Keratinocyte (primary cell): ENCODE results near the gene NDUFB6. TPM values are rescaled to one million over a fixed set of nuclear protein-coding genes. Genes with fewer than 3 reads are reported as not detected.
A peak's percentile ranks its signal among the peaks of the same experiment; 100 is the strongest.

Source experiments
- DNase-seq: peaks from one replicate; pipeline ENCODE4 v3.0.0-alpha.2; 2011; ENCODE audit warnings: low read depth, missing footprints, low spot score
- FAIRE-seq: peaks from 2 replicates; lab custom pipeline; 2011; peaks lifted over from hg19 to GRCh38; lab: Jason Lieb, UNC
- H2AFZ ChIP-seq: 2 replicates; pipeline ENCODE4 v1.6.0; 2012; ENCODE audit warnings: low read length, control low read depth, inconsistent platforms; ENCODE audit not compliant: control insufficient read depth
- H3K27ac ChIP-seq: 2 replicates; pipeline ENCODE4 v1.5.1; 2011; ENCODE audit warnings: low read length; ENCODE audit not compliant: control insufficient read depth, insufficient read depth
- H3K27me3 ChIP-seq: 3 replicates; pipeline ENCODE4 v1.6.0; 2011; ENCODE audit warnings: low read length; ENCODE audit not compliant: control insufficient read depth, insufficient read depth; ENCODE audit errors: extremely low read depth
- H3K36me3 ChIP-seq, 2 experiments: 2 replicates in 1 of 2; 3 replicates in 1 of 2; pipeline ENCODE4 v1.5.1; 2011; ENCODE audit warnings: low read length in 2 of 2, mild to moderate bottlenecking in 1 of 2; ENCODE audit not compliant: control insufficient read depth in 2 of 2, insufficient read depth in 2 of 2; ENCODE audit errors: extremely low read depth in 1 of 2
- H3K4me1 ChIP-seq: 3 replicates; pipeline ENCODE4 v1.5.1; 2011; ENCODE audit warnings: low read length; ENCODE audit not compliant: control insufficient read depth, insufficient read depth; ENCODE audit errors: extremely low read depth
- H3K4me2 ChIP-seq: 3 replicates; pipeline ENCODE4 v1.6.0; 2011; ENCODE audit warnings: low read depth, low read length; ENCODE audit not compliant: control insufficient read depth, insufficient read depth; ENCODE audit errors: extremely low read depth
- H3K4me3 ChIP-seq, 3 experiments: fragments of 200-600 bp in 1 of 3; sonication (generic) in 1 of 3; 2 replicates in 2 of 3; 3 replicates in 1 of 3; pipeline ENCODE4 v1.5.1; 2011 to 2016; ENCODE audit warnings: low read length in 3 of 3, mild to moderate bottlenecking in 3 of 3, control low read depth in 2 of 3, inconsistent platforms in 1 of 3, low read depth in 1 of 3, mixed read lengths in 1 of 3, mixed run types in 1 of 3, moderate library complexity in 1 of 3; ENCODE audit not compliant: control insufficient read depth in 2 of 3, insufficient read depth in 2 of 3; ENCODE audit errors: extremely low read depth in 1 of 3
- H3K79me2 ChIP-seq: 2 replicates; pipeline ENCODE4 v1.6.0; 2012; ENCODE audit warnings: low read length; ENCODE audit not compliant: control insufficient read depth, insufficient read depth
- H3K9ac ChIP-seq: 3 replicates; pipeline ENCODE4 v1.6.0; 2011; ENCODE audit warnings: low read length; ENCODE audit not compliant: control insufficient read depth, insufficient read depth; ENCODE audit errors: extremely low read depth
- H3K9me1 ChIP-seq: 3 replicates; pipeline ENCODE4 v1.6.0; 2011; ENCODE audit warnings: low read length; ENCODE audit not compliant: control insufficient read depth, insufficient read depth; ENCODE audit errors: extremely low read depth
- H3K9me3 ChIP-seq: 2 replicates; pipeline ENCODE4 v1.5.1; 2012; ENCODE audit warnings: low read depth, low read length; ENCODE audit not compliant: control insufficient read depth
- H4K20me1 ChIP-seq: 3 replicates; pipeline ENCODE4 v1.6.0; 2011; ENCODE audit warnings: low read length; ENCODE audit not compliant: control insufficient read depth, insufficient read depth; ENCODE audit errors: extremely low read depth
- EZH2 ChIP-seq: IDR thresholded peaks from one replicate; pipeline ENCODE4 v1.6.1; 2012; ENCODE audit warnings: inconsistent platforms, mild to moderate bottlenecking, low read length, moderate library complexity
- dilution Hi-C: fragments of 300-500 bp; cut with MboI; formaldehyde crosslinking; loops from one replicate; pipeline ENCODE4 v1.7.0; 2020; ENCODE audit warnings: low sequenced_read_pairs; ENCODE audit not compliant: extremely low pct_ligation_motif_present
- polyA plus RNA-seq, 5 experiments: library from polyadenylated mRNA; depleted of rRNA in 3 of 5; stranded (reverse) in 3 of 5; stranded (forward) in 1 of 5; unstranded in 1 of 5; fragments of >200 nt; gene quantifications; 1 replicate in 1 of 5; 2 replicates in 3 of 5; 3 replicates in 1 of 5; pipeline versions ENCODE4 v1.2.1 to v1.2.3, GENCODE V29; 2011 to 2012; ENCODE audit warnings: missing spikeins in 2 of 5, low read depth in 1 of 5, low replicate concordance in 1 of 5
- TF ChIP-seq, protein P1 (sequence below), 3 experiments: IDR thresholded peaks in 1 of 3; conservative IDR thresholded peaks in 1 of 3; optimal IDR thresholded peaks in 1 of 3; 2 replicates in 2 of 3; 3 replicates in 1 of 3; pipeline versions ENCODE3 to v1.5.1; 2011; ENCODE audit warnings: low read length in 3 of 3, mild to moderate bottlenecking in 3 of 3, moderate library complexity in 2 of 3, control low read depth in 1 of 3, inconsistent platforms in 1 of 3; ENCODE audit not compliant: insufficient read depth in 2 of 3; ENCODE audit errors: extremely low read depth in 1 of 3

NDUFB6 gene
- polyA plus RNA-seq, 1 donor (not counting 4 experiments of a cell fraction or from before 2014, with no cell fraction given) = 67.0 TPM

DNA sequence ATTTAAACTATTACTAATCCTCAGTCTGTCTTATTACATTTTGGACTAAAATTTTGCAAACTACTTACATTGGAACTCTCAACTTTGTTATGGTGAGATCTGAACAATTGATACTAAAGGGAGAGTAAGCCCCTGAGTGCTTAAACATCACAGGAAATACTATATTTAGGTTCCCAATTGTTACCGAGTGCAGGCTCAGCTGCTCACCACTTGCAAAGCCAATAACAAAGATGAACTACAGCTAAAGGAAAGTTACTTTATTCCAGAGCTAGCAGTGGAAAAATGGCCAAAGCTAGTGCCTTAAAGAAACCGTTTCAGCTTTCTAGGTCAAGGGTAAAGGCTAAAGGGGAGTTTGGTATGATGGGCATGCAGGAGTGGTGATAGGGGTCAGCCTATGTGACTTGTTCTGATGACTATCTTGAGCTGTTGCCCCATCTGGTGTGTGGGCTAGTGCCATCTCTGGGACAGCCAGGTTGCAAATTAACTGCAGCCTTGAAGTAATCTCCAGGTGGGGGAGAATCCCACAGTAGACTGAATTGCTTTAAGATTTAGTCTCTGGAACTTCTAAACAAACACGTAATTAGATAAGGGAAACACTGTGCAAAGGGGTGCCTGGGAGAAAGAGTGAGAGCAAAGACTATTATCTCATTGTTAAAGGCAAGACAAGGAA, 7.8 kb upstream of the NDUFB6 start:
- Histone ChIP-seq H3K9me3 (no peaks in the 10 kb centered on the region), H3K4me2 (no peak overlapping the region), H3K27me3 (peaks cover 3% of the 10 kb centered on the region), H3K27ac (no peak overlapping the region), H3K9ac (no peak overlapping the region), H3K36me3 (no peaks in the 10 kb centered on the region), H3K4me3 (no peak overlapping the region), H3K4me1 (no peaks in the 10 kb centered on the region), H4K20me1 (no peaks in the 10 kb centered on the region), H3K79me2 (no peaks in the 10 kb centered on the region), H2AFZ (no peak overlapping the region), H3K9me1 (no peaks in the 10 kb centered on the region)
- FAIRE-seq (no peak), DNase-seq (no peak)
- dilution Hi-C loops = no loop called here
- no peak for TF ChIP-seq EZH2
- TF ChIP-seq, protein P1, sequence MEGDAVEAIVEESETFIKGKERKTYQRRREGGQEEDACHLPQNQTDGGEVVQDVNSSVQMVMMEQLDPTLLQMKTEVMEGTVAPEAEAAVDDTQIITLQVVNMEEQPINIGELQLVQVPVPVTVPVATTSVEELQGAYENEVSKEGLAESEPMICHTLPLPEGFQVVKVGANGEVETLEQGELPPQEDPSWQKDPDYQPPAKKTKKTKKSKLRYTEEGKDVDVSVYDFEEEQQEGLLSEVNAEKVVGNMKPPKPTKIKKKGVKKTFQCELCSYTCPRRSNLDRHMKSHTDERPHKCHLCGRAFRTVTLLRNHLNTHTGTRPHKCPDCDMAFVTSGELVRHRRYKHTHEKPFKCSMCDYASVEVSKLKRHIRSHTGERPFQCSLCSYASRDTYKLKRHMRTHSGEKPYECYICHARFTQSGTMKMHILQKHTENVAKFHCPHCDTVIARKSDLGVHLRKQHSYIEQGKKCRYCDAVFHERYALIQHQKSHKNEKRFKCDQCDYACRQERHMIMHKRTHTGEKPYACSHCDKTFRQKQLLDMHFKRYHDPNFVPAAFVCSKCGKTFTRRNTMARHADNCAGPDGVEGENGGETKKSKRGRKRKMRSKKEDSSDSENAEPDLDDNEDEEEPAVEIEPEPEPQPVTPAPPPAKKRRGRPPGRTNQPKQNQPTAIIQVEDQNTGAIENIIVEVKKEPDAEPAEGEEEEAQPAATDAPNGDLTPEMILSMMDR (optimal IDR thresholded peaks at IDR 0.05 in 1 of 3, IDR thresholded peaks at IDR 0.05 in 1 of 3, conservative IDR thresholded peaks at IDR 0.05 in 1 of 3; ENCODE audit: extremely low read depth in 1 of 3, insufficient read depth in 2 of 3, low read length in 3 of 3) = no peak

DNA sequence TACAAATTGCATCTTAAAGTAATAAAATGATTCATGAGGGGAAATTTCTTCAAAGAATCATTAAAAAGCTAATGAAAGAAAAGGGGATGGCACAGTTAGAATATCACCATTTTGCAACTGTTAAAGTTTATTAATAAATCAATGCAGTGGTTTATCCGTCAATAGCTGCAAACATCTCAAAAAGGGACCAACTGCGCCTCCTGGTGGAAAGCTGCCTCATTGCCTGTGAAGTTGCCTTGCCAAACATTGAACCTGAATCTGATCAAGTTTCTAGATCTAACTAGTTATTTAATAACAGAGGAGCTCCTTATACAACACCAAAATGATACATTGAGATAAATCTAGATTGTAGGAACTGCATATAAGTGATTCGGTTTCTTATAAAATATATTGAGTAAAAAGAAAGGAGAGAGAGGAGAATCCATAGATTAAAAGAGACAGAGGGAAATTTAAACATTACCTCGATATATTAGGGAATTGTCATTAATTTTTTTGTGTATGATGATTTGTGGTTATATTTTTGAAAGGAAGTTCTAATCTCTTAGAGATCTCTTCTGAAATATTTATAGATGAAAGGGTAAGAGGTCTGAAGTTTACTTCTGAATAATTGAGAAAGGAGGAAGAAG, 6.9 kb upstream of the NDUFB6 start:
- FAIRE-seq = peak; percentile 86
- Histone ChIP-seq H3K4me2 (no peak overlapping the region), H2AFZ (no peak overlapping the region)

More for the DNA sequence above, 6.9 kb upstream of the NDUFB6 start:
- Histone ChIP-seq H4K20me1 (no peaks in the 10 kb centered on the region), H3K36me3 (no peaks in the 10 kb centered on the region), H3K4me3 (no peak overlapping the region), H3K27ac (no peak overlapping the region), H3K79me2 (no peaks in the 10 kb centered on the region), H3K27me3 (peaks cover 3% of the 10 kb centered on the region), H3K9me3 (no peaks in the 10 kb centered on the region), H3K9me1 (no peaks in the 10 kb centered on the region), H3K4me1 (no peaks in the 10 kb centered on the region), H3K9ac (no peak overlapping the region)
- no peak for TF ChIP-seq EZH2
- TF ChIP-seq, protein P1 (optimal IDR thresholded peaks at IDR 0.05 in 1 of 3, IDR thresholded peaks at IDR 0.05 in 1 of 3, conservative IDR thresholded peaks at IDR 0.05 in 1 of 3; ENCODE audit: extremely low read depth in 1 of 3, insufficient read depth in 2 of 3, low read length in 3 of 3) = peak; percentile 84 to 86 (median 85)
- dilution Hi-C loops = no loop called here
- peak; percentile 42 for DNase-seq
